Activated B cell treated with CpG ODN at 0.5 μM for 24 hours (primary cell): Measurements from ENCODE around the gene CRX. TPM values are rescaled to one million over a fixed set of nuclear protein-coding genes. Genes with fewer than 3 reads are reported as not detected.

Experiments
- ATAC-seq: fragments of 200-7000 bp; cut with Tn5 transposase; one replicate; pipeline ENCODE4 v1.10.0; 2021; ENCODE audit warnings: low read depth, mild to moderate bottlenecking, moderate library complexity
- CTCF ChIA-PET: fragments of 350-600 bp; sonication (Branson Sonifier 250); formaldehyde crosslinking; loops from one replicate; lab custom pipeline; 2021; ENCODE audit warnings: antibody characterized with exemption; lab: Charles Lee
- POLR2A ChIA-PET: fragments of 350-600 bp; sonication (Branson Sonifier 250); formaldehyde crosslinking; loops from one replicate; lab custom pipeline; 2021; ENCODE audit warnings: antibody characterized with exemption; lab: Charles Lee
- DNase-seq: peaks from one replicate; pipeline ENCODE4 v3.0.0; 2022
- H3K27ac Mint-ChIP-seq: one replicate; pipeline ENCODE4 v1.8.0; 2020; ENCODE audit warnings: mixed read lengths
- H3K27me3 Mint-ChIP-seq: one replicate; pipeline ENCODE4 v1.8.0; 2021; ENCODE audit warnings: mixed read lengths
- H3K36me3 Mint-ChIP-seq: one replicate; pipeline ENCODE4 v1.8.0; 2021; ENCODE audit warnings: low read depth, mixed read lengths
- H3K4me1 Mint-ChIP-seq: one replicate; pipeline ENCODE4 v1.8.0; 2021; ENCODE audit warnings: mixed read lengths
- H3K4me3 Mint-ChIP-seq: one replicate; pipeline ENCODE4 v1.8.0; 2020; ENCODE audit warnings: mild to moderate bottlenecking, mixed read lengths
- H3K9me3 Mint-ChIP-seq: one replicate; pipeline ENCODE4 v1.8.0; 2020; ENCODE audit warnings: mixed read lengths
- CTCF ChIP-seq: fragments of 200-600 bp; IDR thresholded peaks from one replicate; pipeline ENCODE4 v1.8.0; 2022; ENCODE audit warnings: antibody characterized with exemption, mild to moderate bottlenecking
- intact Hi-C: fragments of 100-400 bp; cut with micrococcal nuclease; formaldehyde crosslinking; loops from one replicate; pipeline ENCODE4 v1.15.1; 2024
- total RNA-seq: library from RNA; stranded (reverse); gene quantifications from 2 replicates; pipeline ENCODE4 v1.2.3, GENCODE V29; 2022

The CRX gene
- total RNA-seq, 1 donor from 2014 or later, result not detected

DNA sequence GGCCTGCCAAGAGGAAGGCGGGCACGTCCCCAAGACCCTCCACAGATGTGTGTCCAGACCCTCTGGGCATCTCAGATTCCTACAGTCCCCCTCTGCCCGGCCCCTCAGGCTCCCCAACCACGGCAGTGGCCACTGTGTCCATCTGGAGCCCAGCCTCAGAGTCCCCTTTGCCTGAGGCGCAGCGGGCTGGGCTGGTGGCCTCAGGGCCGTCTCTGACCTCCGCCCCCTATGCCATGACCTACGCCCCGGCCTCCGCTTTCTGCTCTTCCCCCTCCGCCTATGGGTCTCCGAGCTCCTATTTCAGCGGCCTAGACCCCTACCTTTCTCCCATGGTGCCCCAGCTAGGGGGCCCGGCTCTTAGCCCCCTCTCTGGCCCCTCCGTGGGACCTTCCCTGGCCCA is 17.7 kb downstream of the CRX start:
- H3K27ac Mint-ChIP-seq, result no peak overlapping the region

GRCh38 chr19:47839913-47840312 is 18.2 kb downstream of the CRX start:
- no peak for TF ChIP-seq CTCF
- ChIA-PET CTCF (interaction anchor here (0.6 kb wide), 1 partner anchor 35 kb away, joined by 3 read pairs; no protein-coding TSS in a partner anchor), POLR2A (no interaction called here)
- intact Hi-C loops, result no loop called here
- H3K9me3 Mint-ChIP-seq, result no peaks in the 10 kb centered on the region
- no peak overlapping the region for H3K27ac Mint-ChIP-seq
- DNase-seq, result no peak
- H3K27me3 Mint-ChIP-seq, result peaks cover 12% of the 10 kb centered on the region
- H3K4me1 Mint-ChIP-seq, result no peaks in the 10 kb centered on the region
- no peaks in the 10 kb centered on the region for H3K36me3 Mint-ChIP-seq
- ATAC-seq, result no peak
- no peak overlapping the region for H3K4me3 Mint-ChIP-seq

More for the DNA sequence above, 17.7 kb downstream of the CRX start:
- ChIA-PET POLR2A (no interaction called here), CTCF (no interaction called here)
- ATAC-seq (no peak), DNase-seq (no peak)
- no peaks in the 10 kb centered on the region for H3K36me3 Mint-ChIP-seq
- intact Hi-C loops, result no loop called here
- no peak overlapping the region for H3K4me3 Mint-ChIP-seq
- no peaks in the 10 kb centered on the region for H3K9me3 Mint-ChIP-seq
- peaks cover 12% of the 10 kb centered on the region for H3K27me3 Mint-ChIP-seq
- no peak for TF ChIP-seq CTCF
- no peaks in the 10 kb centered on the region for H3K4me1 Mint-ChIP-seq

DNA sequence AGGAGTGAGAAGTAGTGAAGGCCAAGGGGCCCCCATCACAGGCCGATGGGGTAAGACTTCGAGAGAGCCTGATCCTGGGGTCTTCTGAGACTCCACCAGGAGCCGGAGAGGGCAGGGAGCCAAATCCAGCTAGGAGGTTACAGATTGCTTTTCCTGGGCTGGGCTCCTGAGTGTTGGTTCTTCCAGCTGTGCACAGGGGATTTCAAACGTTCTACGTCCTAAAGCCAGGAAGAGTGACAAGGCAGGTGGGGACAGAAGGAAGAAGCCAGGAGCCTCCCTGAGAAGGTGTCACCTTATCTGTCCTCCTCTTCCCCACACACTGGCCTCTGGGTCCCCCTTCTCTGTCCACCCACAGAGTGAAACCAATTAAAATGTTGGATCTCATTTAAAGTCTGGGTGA is 21.2 kb downstream of the CRX start:
- no peak for TF ChIP-seq CTCF
- Mint-ChIP-seq H3K27me3 (peaks cover 19% of the 10 kb centered on the region), H3K4me1 (no peaks in the 10 kb centered on the region), H3K9me3 (no peaks in the 10 kb centered on the region), H3K36me3 (no peaks in the 10 kb centered on the region), H3K4me3 (no peak overlapping the region), H3K27ac (no peak overlapping the region)
- DNase-seq, result no peak
- ATAC-seq, result no peak
- intact Hi-C loops, result no loop called here
- POLR2A ChIA-PET, result no interaction called here
- CTCF ChIA-PET, result no interaction called here

GRCh38 chr19:47848425-47848822 is 26.7 kb downstream of the CRX start:
- CTCF ChIA-PET, result no interaction called here
- Mint-ChIP-seq H3K9me3 (no peaks in the 10 kb centered on the region), H3K27ac (no peak overlapping the region), H3K36me3 (no peaks in the 10 kb centered on the region), H3K4me3 (no peak overlapping the region), H3K4me1 (no peaks in the 10 kb centered on the region), H3K27me3 (peaks cover 34% of the 10 kb centered on the region)
- intact Hi-C loops, result no loop called here
- ATAC-seq (no peak), DNase-seq (no peak)
- TF ChIP-seq CTCF, result no peak
- POLR2A ChIA-PET, result no interaction called here

- H3K27ac Mint-ChIP-seq, result no peak overlapping the region
- POLR2A ChIA-PET, result no interaction called here
Observed at GRCh38 chr19:47848823-47849473, 27.2 kb downstream of the CRX start.

More at GRCh38 chr19:47848823-47849473, 27.2 kb downstream of the CRX start:
- DNase-seq (no peak), ATAC-seq (no peak)
- intact Hi-C loops, result no loop called here
- Mint-ChIP-seq H3K9me3 (no peaks in the 10 kb centered on the region), H3K27me3 (peaks cover 39% of the 10 kb centered on the region), H3K36me3 (no peaks in the 10 kb centered on the region), H3K4me1 (no peaks in the 10 kb centered on the region), H3K4me3 (no peak overlapping the region)
- CTCF ChIA-PET, result interaction anchor here (0.9 kb wide), 1 partner anchor 15 kb away, joined by 3 read pairs; no protein-coding TSS in a partner anchor
- no peak for TF ChIP-seq CTCF
